PFSK-1 (cell line): Measurements from ENCODE around the gene BMP7.

Source experiments
- FOXP2 ChIP-seq: optimal IDR thresholded peaks from 2 replicates; pipeline ENCODE3; 2011; ENCODE audit warnings: borderline replicate concordance, control low read depth, inconsistent platforms; ENCODE audit not compliant: insufficient read depth; ENCODE audit errors: extremely low read length, extremely low read depth
- POLR2AphosphoS5 ChIP-seq: IDR thresholded peaks from 2 replicates; pipeline ENCODE4 v1.6.1; 2012; ENCODE audit warnings: low read depth, mild to moderate bottlenecking, control low read depth, low read length, moderate library complexity
- SIN3A ChIP-seq: IDR thresholded peaks from 2 replicates; pipeline ENCODE4 v1.6.1; 2012; ENCODE audit warnings: mild to moderate bottlenecking, low read length, moderate library complexity, borderline replicate concordance; ENCODE audit not compliant: insufficient read depth
- TAF1 ChIP-seq: IDR thresholded peaks from 2 replicates; pipeline ENCODE4 v1.6.1; 2012; ENCODE audit warnings: low read length, control low read depth, borderline replicate concordance; ENCODE audit not compliant: insufficient read depth
- TF ChIP-seq, protein P1 (sequence below), 2 experiments: IDR thresholded peaks; 2 replicates each; pipeline versions ENCODE4 v1.6.1 to v1.8.0; 2011 to 2012; ENCODE audit warnings: low read depth in 2 of 2, low read length in 2 of 2, control low read depth in 1 of 2, inconsistent platforms in 1 of 2, mild to moderate bottlenecking in 1 of 2, moderate library complexity in 1 of 2; ENCODE audit not compliant: insufficient read depth in 1 of 2

The BMP7 gene

DNA sequence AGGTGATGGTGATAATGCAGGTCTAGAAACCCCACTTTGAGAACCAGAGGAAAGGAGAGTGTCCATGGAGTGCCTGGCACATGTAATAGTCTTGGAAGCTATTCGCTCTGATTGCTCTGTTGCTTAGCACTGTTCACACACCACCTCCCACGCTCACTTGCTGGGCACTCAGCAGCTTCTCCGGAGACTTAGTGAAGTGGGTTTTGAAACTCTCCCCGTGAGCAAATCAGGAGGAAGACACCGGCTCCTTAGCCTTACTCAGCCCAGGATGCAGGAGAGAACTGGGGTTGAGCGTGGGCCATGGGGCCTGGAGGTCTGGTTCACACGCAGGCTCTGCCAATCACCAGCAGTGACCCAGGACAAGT is 22.2 kb downstream of the BMP7 start:
- no peak for TF ChIP-seq TAF1
- no peak for TF ChIP-seq POLR2AphosphoS5
- TF ChIP-seq SIN3A: no peak
- TF ChIP-seq, protein P1, sequence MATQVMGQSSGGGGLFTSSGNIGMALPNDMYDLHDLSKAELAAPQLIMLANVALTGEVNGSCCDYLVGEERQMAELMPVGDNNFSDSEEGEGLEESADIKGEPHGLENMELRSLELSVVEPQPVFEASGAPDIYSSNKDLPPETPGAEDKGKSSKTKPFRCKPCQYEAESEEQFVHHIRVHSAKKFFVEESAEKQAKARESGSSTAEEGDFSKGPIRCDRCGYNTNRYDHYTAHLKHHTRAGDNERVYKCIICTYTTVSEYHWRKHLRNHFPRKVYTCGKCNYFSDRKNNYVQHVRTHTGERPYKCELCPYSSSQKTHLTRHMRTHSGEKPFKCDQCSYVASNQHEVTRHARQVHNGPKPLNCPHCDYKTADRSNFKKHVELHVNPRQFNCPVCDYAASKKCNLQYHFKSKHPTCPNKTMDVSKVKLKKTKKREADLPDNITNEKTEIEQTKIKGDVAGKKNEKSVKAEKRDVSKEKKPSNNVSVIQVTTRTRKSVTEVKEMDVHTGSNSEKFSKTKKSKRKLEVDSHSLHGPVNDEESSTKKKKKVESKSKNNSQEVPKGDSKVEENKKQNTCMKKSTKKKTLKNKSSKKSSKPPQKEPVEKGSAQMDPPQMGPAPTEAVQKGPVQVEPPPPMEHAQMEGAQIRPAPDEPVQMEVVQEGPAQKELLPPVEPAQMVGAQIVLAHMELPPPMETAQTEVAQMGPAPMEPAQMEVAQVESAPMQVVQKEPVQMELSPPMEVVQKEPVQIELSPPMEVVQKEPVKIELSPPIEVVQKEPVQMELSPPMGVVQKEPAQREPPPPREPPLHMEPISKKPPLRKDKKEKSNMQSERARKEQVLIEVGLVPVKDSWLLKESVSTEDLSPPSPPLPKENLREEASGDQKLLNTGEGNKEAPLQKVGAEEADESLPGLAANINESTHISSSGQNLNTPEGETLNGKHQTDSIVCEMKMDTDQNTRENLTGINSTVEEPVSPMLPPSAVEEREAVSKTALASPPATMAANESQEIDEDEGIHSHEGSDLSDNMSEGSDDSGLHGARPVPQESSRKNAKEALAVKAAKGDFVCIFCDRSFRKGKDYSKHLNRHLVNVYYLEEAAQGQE (IDR thresholded peaks at IDR 0.05; ENCODE audit: insufficient read depth in 1 of 2, low read depth in 2 of 2, low read length in 2 of 2): no peak
- TF ChIP-seq FOXP2: no peak

DNA sequence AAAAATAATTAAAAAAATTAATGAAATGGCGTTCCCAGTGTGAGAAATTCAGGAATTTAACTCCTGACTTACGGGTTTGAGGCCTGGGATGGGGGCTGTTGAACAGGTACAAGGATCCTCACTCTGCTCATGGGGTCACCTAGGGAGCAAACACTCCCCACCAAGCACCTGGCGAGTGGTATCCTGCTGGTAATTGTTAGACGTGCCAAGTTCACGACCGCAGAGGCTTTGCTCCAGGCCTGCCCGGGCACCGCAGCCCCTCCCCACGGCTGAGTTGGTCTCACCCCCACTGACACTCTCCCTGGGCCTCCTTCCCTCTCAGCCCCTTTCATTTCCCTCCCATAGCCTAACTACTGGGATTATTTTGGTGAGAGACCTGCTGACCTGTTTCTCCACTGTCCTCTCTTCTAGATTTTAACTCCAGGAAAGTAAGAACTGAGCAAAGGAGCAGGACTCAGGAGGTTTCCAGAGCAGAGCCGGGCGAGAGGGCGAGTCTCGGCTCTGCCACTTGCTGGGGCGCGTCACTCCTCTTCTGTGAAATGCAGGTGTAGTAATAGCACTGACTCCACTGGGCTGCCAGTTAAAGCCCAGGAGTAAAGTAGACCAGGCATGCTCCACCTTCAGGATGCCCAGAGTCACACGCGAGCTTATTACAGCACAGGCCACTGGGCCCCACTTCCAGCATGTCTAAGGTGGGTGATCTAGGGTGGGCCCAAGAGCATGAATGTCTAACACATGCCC is 22.8 kb downstream of the BMP7 start:
- TF ChIP-seq, protein P1 (IDR thresholded peaks at IDR 0.05; ENCODE audit: insufficient read depth in 1 of 2, low read depth in 2 of 2, low read length in 2 of 2): no peak
- TF ChIP-seq TAF1 (no peak), SIN3A (no peak), POLR2AphosphoS5 (no peak), FOXP2 (no peak)

DNA sequence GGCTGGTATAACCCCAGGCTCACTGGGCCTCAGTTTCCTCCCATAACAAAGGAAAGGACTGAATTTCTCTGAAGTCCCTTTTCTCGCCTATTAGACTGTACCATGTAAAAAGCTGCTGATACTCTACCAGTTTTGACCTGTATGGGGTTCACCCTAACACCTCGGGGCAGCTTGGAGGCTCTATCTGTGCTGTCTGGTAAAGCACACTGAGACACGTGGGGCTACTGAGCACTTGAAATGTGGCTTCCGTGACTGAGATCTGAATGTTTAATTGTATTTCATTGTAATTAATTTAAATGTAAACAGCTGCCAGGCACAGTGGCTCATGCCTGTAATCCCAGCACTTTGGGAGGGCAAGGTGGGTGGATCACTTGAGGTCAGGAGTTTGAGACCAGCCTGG is 24.0 kb downstream of the BMP7 start:
- TF ChIP-seq POLR2AphosphoS5 (no peak), TAF1 (no peak)

DNA sequence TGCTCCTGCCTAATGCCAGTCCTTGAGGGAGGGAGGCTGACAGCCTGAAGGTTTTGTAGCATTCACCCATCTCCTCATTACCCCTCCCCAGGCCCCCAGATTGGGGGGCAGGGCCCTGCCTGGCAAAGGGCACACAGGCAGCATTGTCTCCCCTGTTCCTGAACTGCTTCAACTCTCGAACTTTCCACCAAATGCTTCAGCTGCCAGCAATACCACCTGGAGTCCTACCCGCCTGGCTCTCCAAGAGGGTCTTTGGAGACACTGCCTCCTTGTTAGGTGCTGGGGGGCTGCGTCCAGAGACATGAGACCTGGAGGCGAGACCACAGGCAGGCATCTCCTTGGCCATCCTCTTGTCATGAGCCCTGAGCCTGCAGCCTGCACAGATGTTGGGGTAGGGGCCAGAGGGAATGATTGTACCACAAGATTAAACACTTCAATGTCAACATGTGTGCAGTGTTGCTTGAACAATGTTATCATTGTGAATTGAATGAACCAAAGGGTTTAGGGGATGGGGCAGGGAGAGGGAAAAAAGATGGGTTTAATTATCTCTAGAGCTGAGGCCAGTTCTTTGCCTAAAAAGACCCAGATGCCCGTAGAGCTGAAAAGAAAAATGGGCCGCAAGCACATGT is 25.0 kb downstream of the BMP7 start:
- no peak for TF ChIP-seq POLR2AphosphoS5
- TF ChIP-seq TAF1: no peak
- TF ChIP-seq, protein P1 (IDR thresholded peaks at IDR 0.05; ENCODE audit: insufficient read depth in 1 of 2, low read depth in 2 of 2, low read length in 2 of 2): no peak
- TF ChIP-seq FOXP2: no peak
- no peak for TF ChIP-seq SIN3A

DNA sequence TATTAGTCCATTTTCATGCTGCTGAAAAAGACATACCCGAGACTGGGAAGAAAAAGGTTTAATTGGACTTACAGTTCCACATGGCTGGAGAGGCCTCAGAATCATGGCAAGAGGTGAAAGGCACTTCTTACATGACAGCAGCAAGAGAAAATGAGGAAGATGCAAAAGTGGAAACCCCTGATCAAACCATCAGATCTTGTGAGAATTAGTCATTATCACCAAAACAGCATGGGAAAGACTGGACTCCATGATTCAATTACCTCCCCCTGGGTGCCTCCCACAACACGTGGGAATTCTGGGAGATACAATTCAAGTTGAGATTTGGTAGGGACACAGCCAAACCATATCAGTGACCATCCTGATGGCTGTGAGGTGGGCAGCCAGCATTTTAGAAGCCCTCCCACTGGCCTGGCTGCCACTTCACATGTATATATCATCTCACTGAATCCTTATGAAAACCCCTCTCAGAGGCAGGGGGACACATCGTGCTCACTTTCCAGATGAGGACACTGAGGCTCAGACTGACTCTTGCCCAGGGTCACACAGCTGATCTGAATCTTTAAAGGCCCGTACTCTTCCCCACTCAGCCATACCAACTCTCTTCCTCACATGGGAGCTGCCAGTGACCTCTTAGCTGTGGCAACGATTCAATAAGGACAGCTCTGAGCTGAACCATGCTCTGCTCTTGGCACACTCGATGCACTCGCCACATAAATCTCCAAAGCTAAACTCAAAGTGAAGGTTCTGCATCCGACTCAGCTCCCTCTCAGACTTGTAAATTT is 25.7 kb downstream of the BMP7 start:
- TF ChIP-seq SIN3A (no peak), FOXP2 (no peak), TAF1 (no peak), POLR2AphosphoS5 (no peak)
- TF ChIP-seq, protein P1 (IDR thresholded peaks at IDR 0.05; ENCODE audit: insufficient read depth in 1 of 2, low read depth in 2 of 2, low read length in 2 of 2): no peak
